Astrocyte (in vitro differentiated cells and primary cell): ENCODE results near the gene KIF26B. TPM values are rescaled to one million over a fixed set of nuclear protein-coding genes. Genes with fewer than 3 reads are reported as not detected.
A peak's percentile ranks its signal among the peaks of the same experiment; 100 is the strongest.
"Not testable (repeated sequence)": the region's sequence is repeated elsewhere in the genome, so short reads cannot be mapped to it uniquely, and the experiment has no call there.

Source experiments
- DNase-seq: peaks from one replicate; pipeline ENCODE4 v3.0.0-alpha.2; 2010; ENCODE audit warnings: low read depth
- FAIRE-seq: peaks from 2 replicates; lab custom pipeline; 2011; peaks lifted over from hg19 to GRCh38; lab: Jason Lieb, UNC
- H2AFZ ChIP-seq: 2 replicates; pipeline ENCODE4 v1.6.0; 2012; ENCODE audit warnings: low read depth, low read length, inconsistent platforms
- H3K27ac ChIP-seq: 2 replicates; pipeline ENCODE4 v1.5.1; 2011; ENCODE audit warnings: low read depth, low read length, inconsistent platforms
- H3K27me3 ChIP-seq: 2 replicates; pipeline ENCODE4 v1.6.0; 2011; ENCODE audit warnings: low read length, inconsistent platforms; ENCODE audit not compliant: insufficient read depth
- H3K36me3 ChIP-seq: 2 replicates; pipeline ENCODE4 v1.5.1; 2011; ENCODE audit warnings: low read length, inconsistent platforms; ENCODE audit not compliant: insufficient read depth
- H3K4me1 ChIP-seq: 2 replicates; pipeline ENCODE4 v1.5.1; 2011; ENCODE audit warnings: low read length, inconsistent platforms; ENCODE audit not compliant: insufficient read depth
- H3K4me2 ChIP-seq: 2 replicates; pipeline ENCODE4 v1.6.0; 2012; ENCODE audit warnings: low read length, inconsistent platforms
- H3K4me3 ChIP-seq: 2 replicates; pipeline ENCODE4 v1.5.1; 2011; ENCODE audit warnings: low read depth, mild to moderate bottlenecking, low read length, inconsistent platforms; ENCODE audit not compliant: insufficient read depth
- H3K79me2 ChIP-seq: 2 replicates; pipeline ENCODE4 v1.6.0; 2012; ENCODE audit warnings: mild to moderate bottlenecking, low read length, inconsistent platforms; ENCODE audit not compliant: insufficient read depth
- H3K9ac ChIP-seq: 2 replicates; pipeline ENCODE4 v1.6.0; 2012; ENCODE audit warnings: mild to moderate bottlenecking, low read length, inconsistent platforms
- H3K9me3 ChIP-seq: 2 replicates; pipeline ENCODE4 v1.5.1; 2012; ENCODE audit warnings: low read depth, mild to moderate bottlenecking, low read length, inconsistent platforms; ENCODE audit not compliant: insufficient read depth
- H4K20me1 ChIP-seq: 2 replicates; pipeline ENCODE4 v1.6.0; 2012; ENCODE audit warnings: low read length, inconsistent platforms; ENCODE audit not compliant: insufficient read depth
- H3K27ac Mint-ChIP-seq: one replicate; pipeline ENCODE4 v1.8.0; 2021; ENCODE audit warnings: mild to moderate bottlenecking, mixed read lengths; ENCODE audit not compliant: unreplicated experiment
- H3K27me3 Mint-ChIP-seq: one replicate; pipeline ENCODE4 v1.8.0; 2021; ENCODE audit warnings: low read depth, mixed read lengths; ENCODE audit not compliant: unreplicated experiment
- H3K36me3 Mint-ChIP-seq: one replicate; pipeline ENCODE4 v1.8.0; 2021; ENCODE audit warnings: low read depth, mixed read lengths; ENCODE audit not compliant: unreplicated experiment
- H3K4me1 Mint-ChIP-seq: one replicate; pipeline ENCODE4 v1.8.0; 2021; ENCODE audit warnings: low read depth, mixed read lengths; ENCODE audit not compliant: unreplicated experiment
- H3K4me3 Mint-ChIP-seq: one replicate; pipeline ENCODE4 v1.8.0; 2021; ENCODE audit warnings: mild to moderate bottlenecking, moderate library complexity, mixed read lengths; ENCODE audit not compliant: unreplicated experiment
- H3K9me3 Mint-ChIP-seq: one replicate; pipeline ENCODE4 v1.8.0; 2021; ENCODE audit warnings: mild to moderate bottlenecking, mixed read lengths; ENCODE audit not compliant: unreplicated experiment
- EZH2 ChIP-seq: IDR thresholded peaks from 2 replicates; pipeline ENCODE4 v1.6.1; 2012; ENCODE audit warnings: mild to moderate bottlenecking, low read length, inconsistent platforms; ENCODE audit not compliant: insufficient read depth
- total RNA-seq: library from RNA; stranded (reverse); gene quantifications from 2 replicates; pipeline ENCODE4 v1.2.1, GENCODE V29; 2021
- TF ChIP-seq, protein P1 (sequence below): IDR thresholded peaks from 2 replicates; pipeline ENCODE4 v1.5.1; 2011; ENCODE audit warnings: low read depth, mild to moderate bottlenecking, inconsistent platforms, low read length, moderate library complexity; ENCODE audit not compliant: insufficient read depth

KIF26B gene
- total RNA-seq, 1 donor from 2014 or later = 6.8 TPM

DNA sequence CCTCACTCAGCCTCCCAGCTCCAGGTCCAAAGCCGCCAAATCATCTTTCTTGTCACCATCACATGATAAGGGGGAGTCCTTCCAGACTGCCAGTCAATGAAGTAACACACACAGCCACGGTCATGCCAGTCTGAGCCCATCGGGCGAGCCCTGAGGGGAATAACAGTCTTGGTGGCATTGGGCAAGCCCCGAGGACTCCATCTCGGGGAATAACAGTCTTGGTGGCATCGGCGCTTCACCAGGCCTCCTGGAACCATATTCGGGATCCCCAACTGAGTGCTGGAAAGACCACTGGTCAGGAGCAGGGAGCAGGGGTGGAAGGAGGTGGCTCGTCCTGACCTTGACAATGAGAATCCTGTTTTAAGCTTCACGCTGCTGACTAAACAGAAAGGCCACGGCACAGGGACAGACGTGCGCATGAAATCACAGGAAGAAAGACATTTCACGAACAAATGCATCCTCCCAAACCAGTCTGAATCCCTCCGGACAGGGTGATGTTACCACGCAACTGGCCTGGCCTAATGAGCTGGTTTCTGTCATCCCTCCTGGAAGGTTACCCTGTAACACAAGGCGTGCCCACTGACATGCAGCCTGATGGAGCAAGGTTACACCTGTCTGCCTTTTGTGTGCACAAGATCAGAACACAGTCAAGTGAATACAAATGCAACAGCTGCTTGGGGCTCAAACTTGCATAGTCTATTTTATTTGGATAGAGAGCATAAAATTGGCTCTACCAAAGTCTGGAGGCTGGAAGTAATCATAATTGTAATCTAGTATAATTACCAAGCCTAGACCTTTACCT, 517.4 kb downstream of the KIF26B start:
- Histone ChIP-seq H2AFZ (no peak overlapping the region), H3K4me1 (no peaks in the 10 kb centered on the region), H3K27ac (no peak overlapping the region), H4K20me1 (no peaks in the 10 kb centered on the region), H3K36me3 (no peaks in the 10 kb centered on the region), H3K4me3 (no peak overlapping the region), H3K27me3 (no peaks in the 10 kb centered on the region), H3K9ac (no peak overlapping the region), H3K4me2 (no peak overlapping the region), H3K9me3 (no peaks in the 10 kb centered on the region), H3K79me2 (no peaks in the 10 kb centered on the region)
- no peak for DNase-seq
- TF ChIP-seq, protein P1, sequence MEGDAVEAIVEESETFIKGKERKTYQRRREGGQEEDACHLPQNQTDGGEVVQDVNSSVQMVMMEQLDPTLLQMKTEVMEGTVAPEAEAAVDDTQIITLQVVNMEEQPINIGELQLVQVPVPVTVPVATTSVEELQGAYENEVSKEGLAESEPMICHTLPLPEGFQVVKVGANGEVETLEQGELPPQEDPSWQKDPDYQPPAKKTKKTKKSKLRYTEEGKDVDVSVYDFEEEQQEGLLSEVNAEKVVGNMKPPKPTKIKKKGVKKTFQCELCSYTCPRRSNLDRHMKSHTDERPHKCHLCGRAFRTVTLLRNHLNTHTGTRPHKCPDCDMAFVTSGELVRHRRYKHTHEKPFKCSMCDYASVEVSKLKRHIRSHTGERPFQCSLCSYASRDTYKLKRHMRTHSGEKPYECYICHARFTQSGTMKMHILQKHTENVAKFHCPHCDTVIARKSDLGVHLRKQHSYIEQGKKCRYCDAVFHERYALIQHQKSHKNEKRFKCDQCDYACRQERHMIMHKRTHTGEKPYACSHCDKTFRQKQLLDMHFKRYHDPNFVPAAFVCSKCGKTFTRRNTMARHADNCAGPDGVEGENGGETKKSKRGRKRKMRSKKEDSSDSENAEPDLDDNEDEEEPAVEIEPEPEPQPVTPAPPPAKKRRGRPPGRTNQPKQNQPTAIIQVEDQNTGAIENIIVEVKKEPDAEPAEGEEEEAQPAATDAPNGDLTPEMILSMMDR = no peak
- TF ChIP-seq EZH2 = no peak
- FAIRE-seq = no peak
- Mint-ChIP-seq H3K36me3 (peaks cover 16% of the 10 kb centered on the region), H3K27ac (no peak overlapping the region), H3K27me3 (no peaks in the 10 kb centered on the region), H3K4me3 (no peak overlapping the region), H3K4me1 (peaks cover 4% of the 10 kb centered on the region), H3K9me3 (peaks cover 2% of the 10 kb centered on the region)

DNA sequence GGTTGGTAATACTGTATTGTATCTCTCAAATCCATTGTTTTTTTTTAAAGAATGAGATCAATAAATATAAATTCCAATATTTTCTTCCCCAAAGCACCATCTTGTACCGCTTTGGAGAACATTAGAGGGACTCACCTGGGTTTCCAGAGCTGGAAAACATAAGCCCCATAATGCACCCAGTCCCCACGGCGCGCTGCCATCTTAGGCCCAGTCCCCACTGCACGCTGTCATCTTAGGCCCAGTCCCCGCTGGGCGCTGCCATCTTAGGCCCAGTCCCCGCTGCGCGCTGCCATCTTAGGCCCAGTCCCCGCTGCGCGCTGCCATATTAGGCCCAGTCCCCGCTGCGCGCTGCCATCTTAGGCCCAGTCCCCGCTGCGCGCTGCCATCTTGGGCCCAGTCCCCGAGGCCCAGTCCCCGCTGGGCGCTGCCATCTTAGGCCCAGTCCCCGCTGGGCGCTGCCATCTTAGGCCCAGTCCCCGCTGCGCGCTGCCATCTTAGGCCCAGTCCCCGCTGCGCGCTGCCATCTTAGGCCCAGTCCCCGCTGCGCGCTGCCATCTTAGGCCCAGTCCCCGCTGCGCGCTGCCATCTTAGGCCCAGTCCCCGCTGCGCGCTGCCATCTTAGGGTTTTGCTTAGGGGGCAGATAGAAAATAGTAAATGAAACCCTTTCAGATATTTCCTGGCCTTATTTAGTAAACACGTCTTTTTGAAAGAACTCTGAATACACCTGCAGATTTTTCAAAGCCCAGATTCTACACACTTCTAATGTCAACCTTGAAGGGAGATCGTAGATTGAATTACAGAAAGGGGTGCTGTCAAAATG, 518.3 kb downstream of the KIF26B start:
- H3K27me3 Mint-ChIP-seq, DNase-seq, H4K20me1 ChIP-seq, H3K9ac ChIP-seq, H3K4me3 Mint-ChIP-seq, H3K27ac Mint-ChIP-seq, H3K4me1 Mint-ChIP-seq, H3K36me3 ChIP-seq, H2AFZ ChIP-seq, H3K27me3 ChIP-seq, FAIRE-seq, H3K27ac ChIP-seq, H3K79me2 ChIP-seq, H3K9me3 ChIP-seq, H3K4me1 ChIP-seq, H3K4me3 ChIP-seq, H3K9me3 Mint-ChIP-seq, H3K4me2 ChIP-seq: not testable (repeated sequence)
- H3K36me3 Mint-ChIP-seq = peaks cover 17% of the 10 kb centered on the region

DNA sequence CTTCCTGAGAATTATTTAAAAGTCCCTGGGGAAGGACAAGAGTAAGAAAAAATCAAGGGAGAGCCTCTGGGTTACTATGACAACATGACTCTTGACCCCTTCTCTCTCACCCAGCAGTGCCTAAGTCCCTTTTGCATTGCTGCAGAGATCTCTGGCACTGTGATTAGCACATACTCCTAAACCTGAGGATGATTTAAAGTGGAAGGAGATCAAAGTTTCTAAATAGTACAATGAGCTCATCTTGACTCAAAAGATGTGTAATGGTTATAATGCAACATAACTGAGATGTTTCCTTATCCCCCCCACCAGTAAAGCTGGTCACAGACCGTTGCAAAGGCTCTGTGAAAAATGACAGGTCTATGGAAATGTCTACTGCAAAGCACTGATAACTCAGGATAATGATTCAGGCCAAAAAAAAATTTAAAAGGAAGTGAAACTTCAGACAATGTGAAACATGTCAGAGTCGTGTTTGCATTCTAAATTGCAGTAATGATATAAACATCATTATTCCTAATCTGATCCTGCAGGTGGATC, 519.2 kb downstream of the KIF26B start:
- Histone ChIP-seq H3K36me3 (no peaks in the 10 kb centered on the region), H3K9me3 (no peaks in the 10 kb centered on the region), H3K27me3 (no peaks in the 10 kb centered on the region), H3K4me2 (no peak overlapping the region), H2AFZ (no peak overlapping the region), H4K20me1 (no peaks in the 10 kb centered on the region), H3K4me1 (no peaks in the 10 kb centered on the region), H3K4me3 (no peak overlapping the region), H3K9ac (no peak overlapping the region), H3K79me2 (no peaks in the 10 kb centered on the region), H3K27ac (no peak overlapping the region)
- peaks cover 17% of the 10 kb centered on the region for H3K36me3 Mint-ChIP-seq
- H3K4me1 Mint-ChIP-seq = peaks cover 4% of the 10 kb centered on the region
- H3K27me3 Mint-ChIP-seq = no peaks in the 10 kb centered on the region
- H3K9me3 Mint-ChIP-seq = peaks cover 2% of the 10 kb centered on the region
- TF ChIP-seq, protein P1 = no peak
- no peak for TF ChIP-seq EZH2
- no peak overlapping the region for H3K4me3 Mint-ChIP-seq
- no peak overlapping the region for H3K27ac Mint-ChIP-seq
- FAIRE-seq (no peak), DNase-seq (peak; percentile 25)
